NCI-H2081 treated with DMSO at 0.1 percent for 48 hours (cell line): ENCODE measurements around the gene TCEAL3.
"Not testable (repeated sequence)": the region's sequence is repeated elsewhere in the genome, so short reads cannot be mapped to it uniquely, and the experiment has no call there.

Experiments used
- DNase-seq: peaks from one replicate; lab custom pipeline; 2025; lab: John Stamatoyannopoulos, UW

TCEAL3 gene

GRCh38 chrX:103626855-103627254 lies 19.1 kb downstream of the TCEAL3 start:
- no peak for DNase-seq

GRCh38 chrX:103628386-103629317 lies 20.9 kb downstream of the TCEAL3 start, which contains the start of gene TCEAL1:
TCEAL1 (plus strand) TSS chrX:103628975; CDS start chrX:103629917, 942 bp downstream.
- DNase-seq, result peak; percentile 21

- peak; percentile 33 for DNase-seq
These were observed 21.8 kb downstream of the TCEAL3 start for GRCh38 chrX:103629318-103630170.

GRCh38 chrX:103630171-103630511 lies 22.4 kb downstream of the TCEAL3 start:
- no peak for DNase-seq

- no peak for DNase-seq
These were observed 23.4 kb downstream of the TCEAL3 start for GRCh38 chrX:103631145-103631544.

- DNase-seq, result no peak
These were observed 27.7 kb downstream of the TCEAL3 start for GRCh38 chrX:103635436-103635835.

- no peak for DNase-seq
These were observed 30.0 kb downstream of the TCEAL3 start for GRCh38 chrX:103637604-103638338.

GRCh38 chrX:103638479-103639346 lies 30.9 kb downstream of the TCEAL3 start:
- not testable (repeated sequence) for DNase-seq

- no peak for DNase-seq
These were observed 32.8 kb downstream of the TCEAL3 start for GRCh38 chrX:103640401-103641155.

GRCh38 chrX:103644125-103644524 lies 36.4 kb downstream of the TCEAL3 start:
- no peak for DNase-seq

GRCh38 chrX:103647630-103648029 lies 39.9 kb downstream of the TCEAL3 start:
- no peak for DNase-seq

- no peak for DNase-seq
These were observed 43.5 kb downstream of the TCEAL3 start for GRCh38 chrX:103651151-103651773.

GRCh38 chrX:103655230-103656000 lies 47.7 kb downstream of the TCEAL3 start:
- DNase-seq, result not testable (repeated sequence)

GRCh38 chrX:103656617-103657016 lies 48.9 kb downstream of the TCEAL3 start:
- no peak for DNase-seq

- not testable (repeated sequence) for DNase-seq
These were observed 49.3 kb downstream of the TCEAL3 start for GRCh38 chrX:103657066-103657465.

- DNase-seq, result no peak
These were observed 51.1 kb downstream of the TCEAL3 start for GRCh38 chrX:103658681-103659433.

- not testable (repeated sequence) for DNase-seq
These were observed 51.7 kb downstream of the TCEAL3 start for GRCh38 chrX:103659460-103659859.
